Stomach (tissue), 4 donors: ENCODE measurements around the gene MFSD12.

ENCODE experiments used
- EP300 ChIP-seq: sonication (generic); formaldehyde crosslinking; IDR thresholded peaks from one replicate; pipeline ENCODE4 v1.6.1; 2017; ENCODE audit warnings: antibody characterized with exemption
- POLR2A ChIP-seq, 4 donors: fragments of 450-650 bp; IDR thresholded peaks; one replicate each; pipeline ENCODE4 v1.6.1; 2016; ENCODE audit warnings: antibody characterized with exemption in 4 of 4, control low read depth in 2 of 4, mild to moderate bottlenecking in 1 of 4, moderate library complexity in 1 of 4
- POLR2AphosphoS5 ChIP-seq, 3 donors: sonication (generic); formaldehyde crosslinking; IDR thresholded peaks; one replicate each; pipeline ENCODE4 v1.6.1; 2016; ENCODE audit warnings: antibody characterized with exemption in 3 of 3
- TF ChIP-seq, protein P1 (sequence below), 7 experiments: fragments of 450-650 bp in 4 of 7; fragments of 200-600 bp in 3 of 7; sonication (generic) in 3 of 7; IDR thresholded peaks; one replicate each; pipeline ENCODE4 v1.5.1; 2016 to 2019; ENCODE audit warnings: antibody characterized with exemption in 7 of 7, control low read depth in 2 of 7, mild to moderate bottlenecking in 1 of 7

DNA sequence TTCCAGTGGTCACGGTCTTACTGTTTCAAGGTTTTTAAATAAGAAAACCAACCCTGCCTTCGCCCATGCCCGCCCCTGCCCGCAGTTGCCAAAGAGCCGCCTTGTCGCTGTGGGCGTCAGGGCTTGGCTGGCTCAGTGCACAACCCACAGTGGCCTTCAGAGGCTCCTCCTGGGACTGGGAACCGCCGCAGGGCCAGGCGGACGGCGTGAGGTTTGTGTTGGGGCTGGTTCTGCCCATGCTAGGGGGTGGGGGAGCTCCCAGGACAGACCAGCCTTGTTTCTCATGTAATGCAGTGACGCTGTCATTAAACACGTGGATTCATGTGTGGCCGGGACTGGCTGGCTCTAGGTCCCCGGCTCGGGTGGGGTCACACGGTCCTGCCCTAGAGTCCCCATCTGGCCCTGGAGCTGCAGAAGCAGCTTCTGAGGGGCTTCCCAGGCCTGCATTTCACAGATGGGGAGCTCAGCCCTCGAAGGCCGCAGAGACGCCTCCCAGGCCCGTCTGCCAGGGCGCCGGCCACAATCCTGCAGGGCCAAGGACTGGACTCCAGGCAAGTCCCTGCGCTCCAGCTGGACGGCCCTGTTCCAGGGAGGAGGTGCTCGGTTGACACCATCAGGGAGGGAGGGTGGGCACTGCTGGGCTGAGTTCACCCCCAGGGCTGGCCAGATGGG, 20.8 kb downstream of the MFSD12 start:
- no peak for TF ChIP-seq POLR2A (IDR thresholded peaks at IDR 0.05)
- no peak for TF ChIP-seq POLR2AphosphoS5 (IDR thresholded peaks at IDR 0.05)
- TF ChIP-seq, protein P1, sequence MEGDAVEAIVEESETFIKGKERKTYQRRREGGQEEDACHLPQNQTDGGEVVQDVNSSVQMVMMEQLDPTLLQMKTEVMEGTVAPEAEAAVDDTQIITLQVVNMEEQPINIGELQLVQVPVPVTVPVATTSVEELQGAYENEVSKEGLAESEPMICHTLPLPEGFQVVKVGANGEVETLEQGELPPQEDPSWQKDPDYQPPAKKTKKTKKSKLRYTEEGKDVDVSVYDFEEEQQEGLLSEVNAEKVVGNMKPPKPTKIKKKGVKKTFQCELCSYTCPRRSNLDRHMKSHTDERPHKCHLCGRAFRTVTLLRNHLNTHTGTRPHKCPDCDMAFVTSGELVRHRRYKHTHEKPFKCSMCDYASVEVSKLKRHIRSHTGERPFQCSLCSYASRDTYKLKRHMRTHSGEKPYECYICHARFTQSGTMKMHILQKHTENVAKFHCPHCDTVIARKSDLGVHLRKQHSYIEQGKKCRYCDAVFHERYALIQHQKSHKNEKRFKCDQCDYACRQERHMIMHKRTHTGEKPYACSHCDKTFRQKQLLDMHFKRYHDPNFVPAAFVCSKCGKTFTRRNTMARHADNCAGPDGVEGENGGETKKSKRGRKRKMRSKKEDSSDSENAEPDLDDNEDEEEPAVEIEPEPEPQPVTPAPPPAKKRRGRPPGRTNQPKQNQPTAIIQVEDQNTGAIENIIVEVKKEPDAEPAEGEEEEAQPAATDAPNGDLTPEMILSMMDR (IDR thresholded peaks at IDR 0.05), result no peak
- TF ChIP-seq EP300, result no peak
